ENCODE results near the gene CA12. TPM values are rescaled to one million over a fixed set of nuclear protein-coding genes. Genes with fewer than 3 reads are reported as not detected.

CA12 gene
- total RNA-seq, 2 experiments from 2014 or later = 0.32 to 0.46 TPM

- H3K9me3 Mint-ChIP-seq (ENCODE audit: low read depth) = no peaks in the 10 kb centered on the region
- CTCF ChIA-PET = interaction anchor here (1.4 kb wide), 1 partner anchor 10 kb away, joined by 3 read pairs; no protein-coding TSS in a partner anchor
- H3K27me3 Mint-ChIP-seq = no peaks in the 10 kb centered on the region
- ATAC-seq = peak; percentile 4
- DNase-seq = no peak
- H3K27ac Mint-ChIP-seq = peak overlapping the region; percentile 88
- intact Hi-C loops (cut with DNase I, micrococcal nuclease) = loop anchor here (1.0 to 5.0 kb wide), 5 partner anchors 87 to 228 kb away; partner anchors contain the start of genes RAB8B (in 2 of the 2), RPS27L (in 2 of the 2) and LACTB (in 1 of the 2)
- peaks cover 29% of the 10 kb centered on the region for H3K4me1 Mint-ChIP-seq
- POLR2A ChIA-PET = no interaction called here
- peaks cover 8% of the 10 kb centered on the region for H3K36me3 Mint-ChIP-seq (ENCODE audit: low read depth)
- peak overlapping the region; percentile 78 for H3K4me3 Mint-ChIP-seq
These were observed 105.2 kb downstream of the CA12 start for GRCh38 chr15:63276342-63277037.

GRCh38 chr15:63274427-63274826 lies 107.2 kb downstream of the CA12 start:
- DNase-seq = no peak
- POLR2A ChIA-PET = interaction anchor here (0.7 kb wide), 1 partner anchor 58 kb away, joined by 3 read pairs; no protein-coding TSS in a partner anchor
- Mint-ChIP-seq H3K4me3 (no peak overlapping the region), H3K36me3 (ENCODE audit: low read depth) (peaks cover 8% of the 10 kb centered on the region), H3K4me1 (peaks cover 32% of the 10 kb centered on the region), H3K27me3 (no peaks in the 10 kb centered on the region), H3K9me3 (ENCODE audit: low read depth) (no peaks in the 10 kb centered on the region), H3K27ac (peak overlapping the region; percentile 43)
- CTCF ChIA-PET = no interaction called here
- intact Hi-C loops (cut with DNase I, micrococcal nuclease) = no loop called here
- no peak for ATAC-seq

Other genes starting within 250 kb of the CA12 start
- gene RPS27L, start 224.4 kb downstream of the CA12 start, total RNA-seq = 100 to 1,000 TPM; 117 to 143 TPM
- gene RAB8B, start 192.2 kb downstream of the CA12 start, total RNA-seq = 100 to 1,000 TPM; 147 to 260 TPM
- gene APH1B, start 104.2 kb downstream of the CA12 start, total RNA-seq = 1 to 10 TPM; 6.5 to 7.8 TPM
- gene USP3, start 122.7 kb upstream of the CA12 start, total RNA-seq = 10 to 100 TPM; 51.1 to 51.7 TPM
- under 1 TPM; 0.61 to 0.69 TPM for gene FBXL22, start 215.5 kb upstream of the CA12 start, total RNA-seq

Measured in activated CD4-positive, alpha-beta T cell treated with anti-CD3 and anti-CD28 coated beads for 36 hours (primary cell).